C4-2B (cell line): ENCODE results near the gene ATP1B3.
A peak's percentile ranks its signal among the peaks of the same experiment; 100 is the strongest.

Source experiments
- H3K27ac ChIP-seq: fragments of 450-650 bp; 2 replicates; pipeline ENCODE4 v1.5.1; 2017
- CTCF ChIP-seq: fragments of 450-650 bp; conservative IDR thresholded peaks from 2 replicates; pipeline ENCODE4 v1.5.1; 2017; ENCODE audit warnings: mild to moderate bottlenecking
- ZFX ChIP-seq: fragments of 450-650 bp; IDR thresholded peaks from 2 replicates; pipeline ENCODE4 v1.6.1; 2017

ATP1B3 gene

GRCh38 chr3:141950572-141951493 is 74.4 kb downstream of the ATP1B3 start:
- TF ChIP-seq CTCF, result no peak
- TF ChIP-seq ZFX, result no peak
- peak overlapping the region; percentile 49 for H3K27ac ChIP-seq

GRCh38 chr3:141952611-141953010 is 76.2 kb downstream of the ATP1B3 start:
- peak overlapping the region; percentile 61 for H3K27ac ChIP-seq
- no peak for TF ChIP-seq CTCF
- no peak for TF ChIP-seq ZFX

- TF ChIP-seq ZFX (no peak), CTCF (no peak)
- no peak overlapping the region for H3K27ac ChIP-seq
Measured at GRCh38 chr3:141955175-141955574, 78.7 kb downstream of the ATP1B3 start.

GRCh38 chr3:141959589-141960554 is 83.4 kb downstream of the ATP1B3 start:
- TF ChIP-seq ZFX (no peak), CTCF (no peak)
- no peak overlapping the region for H3K27ac ChIP-seq

GRCh38 chr3:141960731-141961130 is 84.3 kb downstream of the ATP1B3 start:
- no peak overlapping the region for H3K27ac ChIP-seq
- TF ChIP-seq CTCF (no peak), ZFX (no peak)

- H3K27ac ChIP-seq, result no peak overlapping the region
- TF ChIP-seq CTCF, result no peak
- TF ChIP-seq ZFX, result no peak
Measured at GRCh38 chr3:141963301-141963700, 86.9 kb downstream of the ATP1B3 start.
